Mucosa of descending colon (tissue), 3 donors: ENCODE measurements around the gene ADGRD1. TPM values are rescaled to one million over a fixed set of nuclear protein-coding genes. Genes with fewer than 3 reads are reported as not detected.

Experiments
- ATAC-seq: fragments of 200-7000 bp; cut with Tn5 transposase; one replicate; pipeline ENCODE4 v1.9.1; 2020; ENCODE audit warnings: mild to moderate bottlenecking, moderate library complexity
- DNase-seq, 3 donors: peaks; one replicate each; pipeline ENCODE4 v3.0.0-alpha.2; 2020
- H3K36me3 ChIP-seq: fragments of 200-600 bp; one replicate; pipeline ENCODE4 v1.8.0; 2021; ENCODE audit warnings: low read depth, mild to moderate bottlenecking
- H3K4me1 ChIP-seq: fragments of 200-600 bp; one replicate; pipeline ENCODE4 v1.8.0; 2021; ENCODE audit warnings: low read depth, mild to moderate bottlenecking
- H3K4me3 ChIP-seq: fragments of 200-600 bp; one replicate; pipeline ENCODE4 v1.8.0; 2021; ENCODE audit warnings: mild to moderate bottlenecking
- H3K9me3 ChIP-seq: fragments of 200-600 bp; one replicate; pipeline ENCODE4 v1.8.0; 2021; ENCODE audit warnings: mild to moderate bottlenecking
- CTCF ChIP-seq: fragments of 200-600 bp; IDR thresholded peaks from one replicate; pipeline ENCODE4 v1.8.0; 2022; ENCODE audit warnings: antibody characterized with exemption, mild to moderate bottlenecking
- intact Hi-C, 2 donors: fragments of 100-400 bp; cut with DNase I in 1 of 2; cut with micrococcal nuclease in 1 of 2; formaldehyde crosslinking; loops; one replicate each; pipeline versions ENCODE4 v1.11.0 to v1.11.1; 2022; cut with DNase I, micrococcal nuclease
- total RNA-seq, 3 donors: library from RNA; stranded (reverse); fragmentation: NEBNext Ultra II Directional in 2 of 3; extraction: Animal tissue kit (Norgen Biotek cat#: 25700) in 2 of 3; gene quantifications; one replicate each; pipeline versions ENCODE4 v1.2.1 to v1.2.4, GENCODE V29; 2021 to 2023
- donor health status: DM: no; HTN: no; CAD: no; lungs with moderate emphysema.
- donor health status: DM: no; HTN: no; CAD: no.
- donor health status: DM: no; HTN: yes; CAD: no.

ADGRD1 gene
- total RNA-seq, 3 donors from 2014 or later, result 2.6 to 18.4 (median 12.9) TPM

GRCh38 chr12:131018808-131019397 is 65.2 kb downstream of the ADGRD1 start:
- H3K4me1 ChIP-seq, result no peaks in the 10 kb centered on the region
- intact Hi-C loops, result no loop called here
- no peaks in the 10 kb centered on the region for H3K9me3 ChIP-seq
- no peak for TF ChIP-seq CTCF
- DNase-seq, result no peak
- ATAC-seq, result no peak
- no peaks in the 10 kb centered on the region for H3K36me3 ChIP-seq
- H3K4me3 ChIP-seq, result no peak overlapping the region

- intact Hi-C loops, result no loop called here
- H3K4me3 ChIP-seq, result no peak overlapping the region
- ATAC-seq (no peak), DNase-seq (peak in 1 of 3 donors; percentile 21)
- no peaks in the 10 kb centered on the region for H3K36me3 ChIP-seq
- no peaks in the 10 kb centered on the region for H3K9me3 ChIP-seq
- no peak for TF ChIP-seq CTCF
- no peaks in the 10 kb centered on the region for H3K4me1 ChIP-seq
Measured at GRCh38 chr12:131020326-131021153, 66.8 kb downstream of the ADGRD1 start.

GRCh38 chr12:131021154-131021541 is 67.4 kb downstream of the ADGRD1 start:
- no peaks in the 10 kb centered on the region for H3K36me3 ChIP-seq
- H3K4me1 ChIP-seq, result no peaks in the 10 kb centered on the region
- TF ChIP-seq CTCF, result no peak
- H3K4me3 ChIP-seq, result no peak overlapping the region
- no peaks in the 10 kb centered on the region for H3K9me3 ChIP-seq
- ATAC-seq (no peak), DNase-seq (peak in 1 of 3 donors; percentile 33)
- intact Hi-C loops, result no loop called here

- TF ChIP-seq CTCF, result no peak
- Histone ChIP-seq H3K4me1 (no peaks in the 10 kb centered on the region), H3K4me3 (no peak overlapping the region), H3K36me3 (no peaks in the 10 kb centered on the region), H3K9me3 (no peaks in the 10 kb centered on the region)
- ATAC-seq (no peak), DNase-seq (no peak)
- intact Hi-C loops, result no loop called here
Measured at GRCh38 chr12:131024026-131024425, 70.3 kb downstream of the ADGRD1 start.

GRCh38 chr12:131024721-131025120 is 71.0 kb downstream of the ADGRD1 start:
- ATAC-seq (no peak), DNase-seq (no peak)
- intact Hi-C loops, result no loop called here
- Histone ChIP-seq H3K9me3 (no peaks in the 10 kb centered on the region), H3K4me1 (no peaks in the 10 kb centered on the region), H3K4me3 (no peak overlapping the region), H3K36me3 (no peaks in the 10 kb centered on the region)
- TF ChIP-seq CTCF, result no peak
